GM12872 (cell line): ENCODE measurements around the gene GFY.

Experiments used
- TF ChIP-seq, protein P1 (sequence below): IDR thresholded peaks from 3 replicates; pipeline ENCODE4 v1.5.1; 2011; ENCODE audit warnings: low read depth, mild to moderate bottlenecking, low read length, moderate library complexity; ENCODE audit not compliant: insufficient read depth

GFY gene

DNA sequence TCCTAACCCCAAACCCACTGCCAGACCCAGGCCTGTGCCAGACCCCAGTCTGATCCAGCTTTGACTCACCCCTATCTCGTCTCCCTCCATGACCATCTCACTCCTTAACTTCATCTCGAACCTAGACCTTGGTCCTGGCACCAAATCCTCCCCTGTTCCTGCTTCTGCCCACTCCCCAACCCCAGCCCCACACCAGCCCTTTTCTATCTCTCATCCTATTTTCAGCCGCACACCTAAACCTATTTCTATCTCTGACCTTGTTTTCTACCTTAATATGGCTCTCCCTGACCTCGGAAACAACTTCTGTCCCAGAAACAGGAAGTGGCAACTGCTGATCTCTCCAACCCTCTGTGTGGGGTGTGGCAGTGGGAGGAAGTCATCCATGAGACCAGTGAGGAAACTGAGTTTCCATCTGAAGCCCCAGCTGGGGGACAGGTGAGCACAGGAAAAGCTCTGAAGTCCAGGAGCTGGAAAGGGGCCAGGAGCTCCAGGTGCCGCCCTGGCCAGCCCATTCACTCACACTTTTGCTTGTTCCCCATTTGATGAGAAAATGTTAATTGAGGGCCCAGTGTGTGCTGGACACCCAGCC, 15.7 kb upstream of the GFY start:
- TF ChIP-seq, protein P1, sequence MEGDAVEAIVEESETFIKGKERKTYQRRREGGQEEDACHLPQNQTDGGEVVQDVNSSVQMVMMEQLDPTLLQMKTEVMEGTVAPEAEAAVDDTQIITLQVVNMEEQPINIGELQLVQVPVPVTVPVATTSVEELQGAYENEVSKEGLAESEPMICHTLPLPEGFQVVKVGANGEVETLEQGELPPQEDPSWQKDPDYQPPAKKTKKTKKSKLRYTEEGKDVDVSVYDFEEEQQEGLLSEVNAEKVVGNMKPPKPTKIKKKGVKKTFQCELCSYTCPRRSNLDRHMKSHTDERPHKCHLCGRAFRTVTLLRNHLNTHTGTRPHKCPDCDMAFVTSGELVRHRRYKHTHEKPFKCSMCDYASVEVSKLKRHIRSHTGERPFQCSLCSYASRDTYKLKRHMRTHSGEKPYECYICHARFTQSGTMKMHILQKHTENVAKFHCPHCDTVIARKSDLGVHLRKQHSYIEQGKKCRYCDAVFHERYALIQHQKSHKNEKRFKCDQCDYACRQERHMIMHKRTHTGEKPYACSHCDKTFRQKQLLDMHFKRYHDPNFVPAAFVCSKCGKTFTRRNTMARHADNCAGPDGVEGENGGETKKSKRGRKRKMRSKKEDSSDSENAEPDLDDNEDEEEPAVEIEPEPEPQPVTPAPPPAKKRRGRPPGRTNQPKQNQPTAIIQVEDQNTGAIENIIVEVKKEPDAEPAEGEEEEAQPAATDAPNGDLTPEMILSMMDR = no peak

DNA sequence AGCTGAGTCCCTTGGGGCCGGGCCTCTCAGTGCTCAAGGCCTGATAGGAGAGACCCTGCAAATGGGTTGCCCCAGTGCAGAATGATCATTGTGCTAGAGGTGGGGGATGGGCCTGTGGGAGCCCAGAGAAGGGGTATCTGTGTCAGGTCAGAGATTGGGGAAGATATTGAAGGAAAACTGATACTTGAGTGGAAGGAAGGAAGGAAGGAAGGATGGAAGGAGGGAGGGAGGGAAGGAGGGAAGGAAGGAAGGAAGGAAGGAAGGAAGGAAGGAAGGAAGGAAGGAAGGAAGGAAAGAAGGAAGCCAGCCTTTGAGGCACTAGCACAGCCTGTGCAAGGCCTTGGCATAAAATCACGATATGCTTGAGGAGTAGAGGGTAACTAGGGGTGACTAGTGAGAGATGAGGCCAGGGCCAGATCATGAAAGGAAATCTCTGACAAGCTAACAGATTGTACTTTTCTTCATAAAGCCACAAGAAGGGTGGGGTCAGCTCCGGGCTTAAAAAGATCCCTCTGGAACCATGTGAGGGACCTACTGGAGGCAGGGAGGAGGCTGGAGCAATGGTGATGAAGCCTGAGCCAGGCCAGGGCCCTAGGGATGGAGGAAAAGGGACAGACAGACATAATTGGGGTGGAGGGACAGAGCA, 13.4 kb upstream of the GFY start:
- TF ChIP-seq, protein P1 = no peak

DNA sequence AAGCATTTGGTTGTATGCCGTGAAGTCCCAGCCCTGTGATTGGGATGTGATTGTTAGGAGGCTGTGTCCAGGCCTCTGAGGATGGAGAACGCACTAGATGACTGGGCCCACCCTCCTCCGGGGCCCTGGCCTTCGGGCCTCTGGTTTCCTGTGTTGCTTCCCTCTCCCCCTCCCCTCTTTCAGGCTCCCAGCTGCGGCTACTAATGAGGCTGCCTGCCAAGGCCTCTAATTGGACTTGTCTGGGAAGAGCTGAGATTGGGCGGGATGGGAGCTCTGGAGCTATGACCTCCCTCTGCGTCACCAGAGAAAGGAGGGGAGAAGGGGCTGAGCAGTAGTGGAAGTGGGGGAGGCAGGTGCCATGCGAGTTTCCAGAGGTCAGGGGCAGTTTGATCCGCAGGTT, 11.8 kb upstream of the GFY start:
- TF ChIP-seq, protein P1 = no peak

DNA sequence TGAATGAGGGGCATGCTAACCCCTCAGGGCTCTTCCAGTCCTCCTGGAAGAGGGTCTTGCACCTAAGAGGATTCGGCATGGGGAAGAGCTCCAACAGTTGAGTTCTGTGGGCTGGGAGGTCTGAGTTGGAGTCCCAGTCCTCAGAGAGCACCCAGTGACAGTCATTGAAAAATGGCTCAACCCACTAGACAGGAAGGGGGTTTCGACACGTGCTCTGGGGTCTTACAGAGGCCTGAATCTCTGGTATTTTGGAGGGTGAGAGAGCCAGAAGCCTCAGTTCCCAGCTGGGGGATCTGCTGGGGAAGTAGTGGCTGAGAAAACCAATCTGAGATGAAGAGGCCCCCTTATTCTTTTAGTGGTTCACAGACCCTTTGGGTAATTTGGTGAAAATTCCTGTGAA, 10.9 kb upstream of the GFY start:
- TF ChIP-seq, protein P1 = no peak

DNA sequence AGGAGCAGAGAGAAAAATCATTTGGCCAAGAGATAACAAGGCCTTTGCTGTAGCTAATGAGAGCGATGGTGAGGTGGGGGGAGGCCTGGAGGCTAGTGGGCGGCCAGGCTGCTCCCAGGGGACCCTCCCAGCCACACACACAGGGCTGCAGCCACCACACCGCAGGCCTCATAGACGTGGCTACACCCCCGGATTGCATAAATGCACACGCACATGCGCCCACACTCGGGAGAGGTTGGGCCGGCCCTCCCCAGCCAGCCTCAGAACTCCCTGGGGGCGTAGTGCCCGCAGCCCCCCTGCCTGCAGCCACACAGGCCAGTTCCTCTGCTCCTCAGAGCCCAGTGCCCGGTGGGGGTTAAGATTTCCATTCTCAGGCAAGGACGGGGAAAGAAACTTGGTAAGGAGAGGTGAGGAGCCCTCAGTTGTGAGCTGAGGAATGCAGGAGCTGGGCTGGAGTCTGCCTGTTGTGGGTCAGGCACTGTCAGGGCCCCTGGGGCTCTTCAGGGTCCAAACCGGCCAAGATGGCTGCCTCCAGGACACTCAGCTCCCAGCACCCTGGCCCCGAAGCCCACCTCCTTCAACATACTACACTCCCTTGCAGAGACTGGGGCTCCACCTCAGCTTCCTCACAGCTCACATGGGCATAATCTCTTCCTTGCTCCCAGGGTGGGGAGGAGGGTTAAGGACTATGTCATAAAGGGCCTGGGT, 9.9 kb upstream of the GFY start:
- TF ChIP-seq, protein P1 = no peak

DNA sequence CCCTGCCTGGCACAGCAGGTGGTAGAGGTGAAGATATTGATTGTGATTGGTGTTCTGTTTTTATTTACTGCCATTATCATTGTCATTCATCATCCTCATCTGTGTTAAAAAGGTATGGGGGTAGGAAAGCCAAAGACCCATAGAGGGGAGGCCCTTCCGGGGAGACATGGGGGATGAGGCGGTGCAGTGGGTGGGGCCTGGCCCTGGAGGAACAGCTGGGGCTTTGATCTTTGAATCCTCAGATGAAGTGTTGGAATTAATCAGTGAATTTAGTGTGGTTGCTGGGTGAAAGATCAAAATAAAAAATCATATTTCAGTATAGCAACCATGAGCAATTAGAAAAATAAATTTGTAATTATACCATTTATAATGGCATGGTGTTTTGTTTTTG, 9.4 kb upstream of the GFY start:
- TF ChIP-seq, protein P1 = no peak

DNA sequence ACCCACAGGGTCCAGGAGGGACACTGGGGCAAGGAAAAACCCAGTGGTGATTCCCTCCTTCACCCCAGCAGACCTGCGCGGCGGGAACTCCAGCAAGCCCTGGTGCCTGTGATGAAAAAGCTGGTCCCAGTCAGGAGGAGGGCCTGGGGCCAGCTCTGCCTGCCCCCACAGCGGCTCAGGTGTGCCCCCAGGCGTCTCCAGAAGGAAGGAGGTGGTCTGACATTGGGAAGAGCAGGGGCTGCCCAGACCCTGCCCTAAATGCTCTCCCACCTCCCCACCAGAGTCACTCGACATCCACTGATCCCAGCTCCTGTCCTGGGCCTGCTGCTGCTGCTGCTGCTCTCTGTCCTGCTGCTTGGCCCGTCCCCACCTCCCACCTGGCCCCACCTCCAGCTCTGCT, 8.1 kb upstream of the GFY start:
- TF ChIP-seq, protein P1 = no peak
